ENCODE data around the gene ATRIP.

The ATRIP gene

DNA sequence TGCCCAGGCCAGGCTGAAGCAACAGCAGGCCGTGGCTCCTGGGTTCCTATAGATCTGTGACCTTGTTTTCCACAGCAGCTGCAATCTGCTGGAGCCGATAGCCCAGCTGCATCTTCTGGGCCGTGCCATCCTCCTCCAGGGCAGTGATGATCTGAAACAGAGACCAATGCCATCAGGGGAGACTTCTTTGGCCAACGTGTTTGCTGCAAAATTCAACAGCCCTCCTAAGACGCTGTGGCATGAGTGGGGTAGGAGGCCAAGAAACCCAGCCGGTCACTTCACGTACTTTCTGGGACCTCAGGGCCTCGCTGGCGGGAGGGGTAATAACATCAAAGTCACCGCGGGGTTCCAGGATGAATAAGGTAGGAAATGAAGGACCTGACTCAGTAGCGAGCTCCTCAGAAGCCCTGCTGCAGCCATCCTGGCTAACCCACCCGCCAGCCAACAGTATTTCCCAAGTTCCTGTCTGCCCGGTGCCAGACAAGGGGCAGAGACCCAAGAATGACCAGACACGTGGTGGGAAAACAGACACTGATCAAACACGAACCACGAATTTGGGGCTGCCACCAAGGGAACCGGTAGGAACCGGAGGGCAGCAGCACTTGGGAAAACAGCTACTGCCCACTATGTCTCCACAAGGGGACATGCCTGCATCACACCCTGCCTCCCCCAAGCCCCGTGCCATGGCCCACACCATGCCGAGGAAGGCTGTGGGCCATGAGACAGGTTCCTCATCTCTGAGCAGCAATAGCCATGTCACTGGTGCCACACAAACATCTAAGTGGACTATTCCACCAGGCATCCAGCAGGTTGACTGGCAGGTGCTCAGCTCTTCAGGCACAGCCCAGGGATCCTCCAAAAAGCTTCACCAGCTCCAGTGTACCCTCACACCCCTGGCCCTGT is 41.8 kb upstream of the ATRIP start:
- Histone ChIP-seq H3K9ac (ENCODE audit: low read length) (no peak overlapping the region), H3K4me3 (ENCODE audit: low read length) (no peak overlapping the region), H3K27me3 (replicated peaks; ENCODE audit: control insufficient read depth, insufficient read depth, low read length) (no peaks in the 10 kb centered on the region), H3K9me3 (ENCODE audit: control insufficient read depth, low read length) (no peaks in the 10 kb centered on the region), H3K36me3 (ENCODE audit: control insufficient read depth, insufficient read depth, low read length, severe bottlenecking) (peaks cover 37% of the 10 kb centered on the region), H3K4me1 (ENCODE audit: control insufficient read depth, insufficient read depth, low read length) (peaks cover 17% of the 10 kb centered on the region)
- no peak for DNase-seq (ENCODE audit: low read depth)

DNA sequence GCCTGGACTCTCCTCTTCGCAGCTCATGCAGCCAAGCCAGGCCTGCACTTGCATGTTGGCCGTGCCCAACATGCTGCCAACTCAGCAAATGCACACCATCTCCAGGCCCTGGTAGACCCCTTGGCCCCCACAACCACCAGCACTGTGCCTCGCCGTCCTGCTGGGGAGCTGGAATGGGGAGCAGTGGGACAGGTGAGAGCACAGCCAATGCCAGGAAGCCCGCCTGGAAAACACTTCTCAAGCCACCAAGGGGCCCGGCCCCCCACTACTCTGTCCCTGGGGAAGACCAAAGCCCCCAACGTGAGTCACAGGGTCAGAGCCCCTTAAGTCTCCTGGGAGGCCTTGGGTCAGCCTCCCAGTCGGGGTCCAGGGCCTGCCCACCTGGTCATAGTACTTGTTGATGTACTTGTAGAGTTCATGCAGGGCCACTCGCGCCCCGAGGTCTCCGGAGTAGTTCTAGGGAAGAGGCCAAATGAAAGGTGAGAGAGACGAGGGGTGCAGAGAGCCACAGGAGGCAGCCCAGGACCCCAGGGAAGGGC is 41.1 kb upstream of the ATRIP start:
- no peak for DNase-seq (ENCODE audit: low read depth)
- H3K36me3 ChIP-seq (ENCODE audit: control insufficient read depth, insufficient read depth, low read length, severe bottlenecking), result peaks cover 44% of the 10 kb centered on the region
- H3K4me3 ChIP-seq (ENCODE audit: low read length), result no peak overlapping the region
- no peak overlapping the region for H3K9ac ChIP-seq (ENCODE audit: low read length)
- no peaks in the 10 kb centered on the region for H3K27me3 ChIP-seq (replicated peaks; ENCODE audit: control insufficient read depth, insufficient read depth, low read length)
- H3K9me3 ChIP-seq (ENCODE audit: control insufficient read depth, low read length), result no peaks in the 10 kb centered on the region
- H3K4me1 ChIP-seq (ENCODE audit: control insufficient read depth, insufficient read depth, low read length), result peaks cover 17% of the 10 kb centered on the region

DNA sequence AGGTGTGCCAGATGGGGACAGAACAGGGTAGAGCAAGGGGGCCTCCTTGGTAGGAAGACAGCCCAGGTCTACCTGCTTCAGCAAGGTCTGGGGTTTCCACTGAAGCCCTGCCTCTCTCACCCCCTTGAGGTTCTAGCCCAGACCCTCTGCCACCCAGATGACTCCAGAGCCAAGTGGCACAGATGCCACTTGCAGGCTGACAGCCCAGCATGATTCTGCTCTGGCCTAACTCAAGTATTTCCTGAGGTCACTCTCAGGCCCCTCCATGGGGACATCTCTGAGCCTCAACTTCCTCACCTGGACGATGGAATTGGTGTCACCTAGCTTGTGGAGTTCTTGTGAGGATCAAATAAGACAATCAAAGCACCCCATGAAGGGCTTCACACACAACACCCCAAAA is 40.6 kb upstream of the ATRIP start:
- DNase-seq (ENCODE audit: low read depth), result no peak
- Histone ChIP-seq H3K9me3 (ENCODE audit: control insufficient read depth, low read length) (no peaks in the 10 kb centered on the region), H3K27me3 (replicated peaks; ENCODE audit: control insufficient read depth, insufficient read depth, low read length) (no peaks in the 10 kb centered on the region), H3K36me3 (ENCODE audit: control insufficient read depth, insufficient read depth, low read length, severe bottlenecking) (peaks cover 49% of the 10 kb centered on the region), H3K4me3 (ENCODE audit: low read length) (no peak overlapping the region), H3K9ac (ENCODE audit: low read length) (no peak overlapping the region), H3K4me1 (ENCODE audit: control insufficient read depth, insufficient read depth, low read length) (peaks cover 17% of the 10 kb centered on the region)

DNA sequence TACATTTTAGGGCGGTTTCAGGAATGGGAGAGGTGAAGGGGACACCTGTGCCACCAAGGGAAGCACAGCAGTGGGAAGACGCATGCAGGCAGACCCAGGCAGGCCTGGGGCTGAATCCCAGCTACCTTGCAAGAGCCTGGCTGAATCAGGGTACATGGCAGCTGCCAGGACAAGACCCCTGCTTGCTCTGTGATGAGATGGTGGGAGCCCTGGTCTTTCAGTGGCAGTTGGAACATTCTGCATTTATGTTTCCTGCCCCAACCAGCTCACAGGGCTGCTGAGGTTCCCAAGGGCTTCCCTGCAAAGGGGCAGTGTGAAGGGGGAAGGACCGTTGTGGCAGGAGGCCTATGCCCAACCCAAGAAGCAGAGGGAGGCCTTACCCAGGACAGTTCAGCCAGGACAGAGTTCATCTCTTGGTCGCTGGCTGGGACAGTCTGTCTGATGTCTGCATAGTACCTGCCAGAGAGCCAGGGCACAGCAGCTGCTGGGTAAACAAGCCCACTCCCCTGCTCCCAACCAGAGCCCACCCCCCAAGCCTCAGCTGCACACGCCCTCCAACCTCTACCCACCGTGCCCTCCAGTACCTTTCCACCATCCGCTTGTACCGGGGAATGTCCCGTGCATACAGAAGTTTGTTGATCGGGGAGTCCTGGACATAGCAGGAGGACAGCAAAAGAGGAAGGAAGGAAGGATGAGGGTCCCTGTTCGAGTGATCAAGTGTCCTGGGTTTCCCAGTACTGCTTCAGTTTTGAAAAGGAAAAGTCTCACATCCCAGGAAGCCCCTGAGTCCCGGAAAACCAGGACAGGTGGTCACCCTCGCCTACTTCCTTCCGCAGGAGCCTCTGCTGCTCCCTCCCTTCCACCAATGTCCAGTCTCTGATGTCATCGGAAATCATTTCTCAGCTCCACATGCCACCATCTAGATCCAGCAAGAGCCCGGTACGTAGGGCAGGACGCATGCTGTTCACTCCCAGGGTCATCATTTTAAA is 39.8 kb upstream of the ATRIP start:
- Histone ChIP-seq H3K4me3 (ENCODE audit: low read length) (no peak overlapping the region), H3K4me1 (ENCODE audit: control insufficient read depth, insufficient read depth, low read length) (peaks cover 13% of the 10 kb centered on the region), H3K27me3 (replicated peaks; ENCODE audit: control insufficient read depth, insufficient read depth, low read length) (no peaks in the 10 kb centered on the region), H3K36me3 (ENCODE audit: control insufficient read depth, insufficient read depth, low read length, severe bottlenecking) (peaks cover 57% of the 10 kb centered on the region), H3K9me3 (ENCODE audit: control insufficient read depth, low read length) (no peaks in the 10 kb centered on the region), H3K9ac (ENCODE audit: low read length) (no peak overlapping the region)
- no peak for DNase-seq (ENCODE audit: low read depth)

DNA sequence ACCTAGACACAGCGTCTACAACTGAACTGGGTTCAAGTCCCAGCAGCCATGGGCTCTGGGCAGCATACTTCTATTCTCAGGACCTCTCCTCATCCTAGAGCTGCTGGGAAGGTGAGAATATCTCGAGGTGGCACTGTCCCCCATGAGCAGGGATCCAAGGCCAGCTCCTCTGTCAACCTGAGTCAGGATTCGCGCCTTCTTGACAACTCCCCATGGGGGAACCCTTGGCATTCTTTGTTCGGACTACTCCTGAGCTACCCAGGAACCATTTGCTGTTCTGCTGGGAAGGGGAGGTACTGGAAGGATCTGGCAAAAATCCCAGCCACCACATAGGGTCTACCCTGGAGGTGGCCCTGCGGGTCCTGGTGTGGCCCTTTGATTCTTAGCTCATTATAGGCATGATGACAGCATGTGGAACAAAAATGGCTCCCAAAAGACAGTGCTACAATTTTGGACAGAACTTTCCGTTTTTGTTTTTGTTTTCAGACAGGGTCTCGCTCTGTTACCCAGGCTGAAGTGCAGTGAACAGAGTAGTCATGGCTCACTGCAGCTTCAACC is 38.9 kb upstream of the ATRIP start:
- Histone ChIP-seq H3K27me3 (replicated peaks; ENCODE audit: control insufficient read depth, insufficient read depth, low read length) (no peaks in the 10 kb centered on the region), H3K4me1 (ENCODE audit: control insufficient read depth, insufficient read depth, low read length) (peaks cover 4% of the 10 kb centered on the region), H3K9me3 (ENCODE audit: control insufficient read depth, low read length) (no peaks in the 10 kb centered on the region), H3K9ac (ENCODE audit: low read length) (no peak overlapping the region), H3K36me3 (ENCODE audit: control insufficient read depth, insufficient read depth, low read length, severe bottlenecking) (peaks cover 66% of the 10 kb centered on the region), H3K4me3 (ENCODE audit: low read length) (no peak overlapping the region)
- DNase-seq (ENCODE audit: low read depth), result no peak

DNA sequence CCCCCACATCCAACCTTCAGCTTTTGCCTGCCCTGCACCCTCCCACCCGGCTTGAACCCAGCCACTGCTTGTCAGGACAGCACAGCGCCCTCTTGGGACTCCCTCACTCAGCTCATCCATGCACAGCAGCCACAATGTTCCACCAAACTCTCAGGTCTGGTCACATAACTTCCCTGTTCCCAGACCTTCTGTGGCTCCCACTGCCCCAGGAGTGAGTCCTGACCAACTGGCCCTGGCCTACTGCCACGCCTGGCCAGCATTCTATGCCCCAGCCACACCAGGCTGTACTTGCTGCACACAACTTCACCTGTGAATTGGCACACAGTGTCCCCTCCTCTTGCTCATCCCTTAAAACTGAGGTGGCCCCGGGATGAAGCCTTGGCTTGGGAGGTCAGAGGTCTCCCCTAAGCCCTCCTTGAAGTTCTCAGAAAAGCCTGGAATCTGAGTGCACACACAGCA is 37.7 kb upstream of the ATRIP start:
- Histone ChIP-seq H3K4me1 (ENCODE audit: control insufficient read depth, insufficient read depth, low read length) (no peaks in the 10 kb centered on the region), H3K9ac (ENCODE audit: low read length) (no peak overlapping the region), H3K4me3 (ENCODE audit: low read length) (no peak overlapping the region), H3K27me3 (replicated peaks; ENCODE audit: control insufficient read depth, insufficient read depth, low read length) (no peaks in the 10 kb centered on the region), H3K9me3 (ENCODE audit: control insufficient read depth, low read length) (no peaks in the 10 kb centered on the region), H3K36me3 (ENCODE audit: control insufficient read depth, insufficient read depth, low read length, severe bottlenecking) (peaks cover 76% of the 10 kb centered on the region)
- no peak for DNase-seq (ENCODE audit: low read depth)

DNA sequence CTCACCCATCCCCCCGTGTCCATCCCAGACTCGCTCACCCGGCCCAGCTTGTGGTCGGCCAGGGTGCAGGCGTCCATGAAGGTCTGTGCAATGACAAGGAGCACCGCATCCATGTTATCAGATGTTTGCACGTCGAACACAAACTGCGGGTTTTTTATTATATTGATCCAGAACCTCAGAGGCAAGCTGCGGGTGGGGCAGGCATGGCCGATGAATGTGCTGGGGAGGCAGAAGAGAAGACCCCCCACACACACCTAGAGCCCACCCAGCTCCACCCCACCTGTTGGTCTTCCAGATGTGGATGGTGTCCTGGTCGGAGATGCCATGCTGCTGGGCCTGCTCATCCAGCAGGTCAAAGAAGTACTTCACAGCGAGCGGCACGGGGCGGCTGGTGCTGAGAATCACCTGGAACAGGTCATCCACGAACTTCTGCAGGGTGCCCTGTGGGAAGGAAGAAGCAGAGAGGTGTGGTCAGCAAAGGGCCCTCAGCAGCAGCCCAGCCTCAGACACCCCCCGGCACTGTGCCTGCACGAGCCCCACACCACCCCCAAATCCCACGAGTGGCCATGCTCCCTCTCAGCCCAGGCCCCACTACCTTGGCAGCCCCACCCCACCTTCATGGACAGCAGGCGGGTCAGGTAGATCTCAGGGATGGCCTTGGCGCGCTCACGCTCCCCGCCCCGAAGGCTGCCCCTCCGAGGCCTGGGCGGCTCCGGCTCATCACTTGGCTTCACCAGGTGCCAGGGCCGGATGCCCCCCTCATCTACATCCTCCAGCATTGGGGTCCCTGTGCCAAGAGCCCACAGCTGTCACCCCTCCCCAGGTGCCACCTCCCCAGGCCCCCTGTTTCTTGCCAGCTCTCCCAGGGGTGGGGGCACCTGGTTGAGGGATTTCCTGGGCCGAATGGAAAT is 37.0 kb upstream of the ATRIP start:
- H3K4me3 ChIP-seq (ENCODE audit: low read length), result no peak overlapping the region
- H3K4me1 ChIP-seq (ENCODE audit: control insufficient read depth, insufficient read depth, low read length), result no peaks in the 10 kb centered on the region
- no peaks in the 10 kb centered on the region for H3K9me3 ChIP-seq (ENCODE audit: control insufficient read depth, low read length)
- peaks cover 77% of the 10 kb centered on the region for H3K36me3 ChIP-seq (ENCODE audit: control insufficient read depth, insufficient read depth, low read length, severe bottlenecking)
- no peak for DNase-seq (ENCODE audit: low read depth)
- no peak overlapping the region for H3K9ac ChIP-seq (ENCODE audit: low read length)
- no peaks in the 10 kb centered on the region for H3K27me3 ChIP-seq (replicated peaks; ENCODE audit: control insufficient read depth, insufficient read depth, low read length)

DNA sequence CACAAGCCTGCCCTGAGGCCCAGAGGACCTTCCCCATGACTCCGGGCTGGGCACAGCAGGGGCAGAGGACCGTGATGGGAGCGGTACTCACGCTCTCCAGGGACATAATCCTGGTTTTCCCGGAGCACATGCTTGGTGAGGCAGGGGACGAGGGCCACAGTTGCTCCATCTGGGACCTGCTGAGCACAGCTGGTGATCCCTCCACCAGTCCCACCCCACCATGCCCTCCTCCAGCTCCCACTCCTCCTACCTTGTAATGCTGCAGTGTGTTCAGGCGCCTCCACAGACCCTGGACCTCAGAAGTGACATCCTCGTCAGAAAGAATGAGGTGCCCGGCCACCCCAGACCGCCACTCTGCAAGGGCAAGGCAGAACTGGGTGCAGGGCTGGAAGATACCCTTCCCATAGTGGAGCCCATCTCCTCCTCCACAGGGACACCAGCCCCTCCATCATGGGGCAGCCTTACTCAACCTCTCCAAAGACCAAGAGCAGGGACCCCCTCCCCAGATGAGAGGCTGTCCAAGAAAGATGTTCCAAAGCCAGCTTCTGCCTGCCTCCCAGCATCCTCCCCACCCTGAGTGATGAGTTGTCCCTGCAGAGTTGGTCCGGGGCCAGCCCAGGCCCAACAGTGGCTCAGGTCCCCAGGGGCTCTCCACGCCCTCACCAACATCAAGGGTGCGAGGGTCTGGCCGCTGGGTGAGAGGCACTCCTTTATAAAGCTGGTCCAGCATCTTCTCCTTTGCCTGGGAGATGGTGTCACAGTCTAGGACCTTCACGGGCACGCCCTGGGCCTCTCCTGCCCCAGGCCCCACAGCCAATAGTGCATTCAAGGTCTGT is 36.1 kb upstream of the ATRIP start:
- H3K36me3 ChIP-seq (ENCODE audit: control insufficient read depth, insufficient read depth, low read length, severe bottlenecking), result peaks cover 85% of the 10 kb centered on the region
- no peak overlapping the region for H3K9ac ChIP-seq (ENCODE audit: low read length)
- DNase-seq (ENCODE audit: low read depth), result no peak
- H3K4me1 ChIP-seq (ENCODE audit: control insufficient read depth, insufficient read depth, low read length), result no peaks in the 10 kb centered on the region
- H3K4me3 ChIP-seq (ENCODE audit: low read length), result no peak overlapping the region
- no peaks in the 10 kb centered on the region for H3K27me3 ChIP-seq (replicated peaks; ENCODE audit: control insufficient read depth, insufficient read depth, low read length)
- no peaks in the 10 kb centered on the region for H3K9me3 ChIP-seq (ENCODE audit: control insufficient read depth, low read length)

DNA sequence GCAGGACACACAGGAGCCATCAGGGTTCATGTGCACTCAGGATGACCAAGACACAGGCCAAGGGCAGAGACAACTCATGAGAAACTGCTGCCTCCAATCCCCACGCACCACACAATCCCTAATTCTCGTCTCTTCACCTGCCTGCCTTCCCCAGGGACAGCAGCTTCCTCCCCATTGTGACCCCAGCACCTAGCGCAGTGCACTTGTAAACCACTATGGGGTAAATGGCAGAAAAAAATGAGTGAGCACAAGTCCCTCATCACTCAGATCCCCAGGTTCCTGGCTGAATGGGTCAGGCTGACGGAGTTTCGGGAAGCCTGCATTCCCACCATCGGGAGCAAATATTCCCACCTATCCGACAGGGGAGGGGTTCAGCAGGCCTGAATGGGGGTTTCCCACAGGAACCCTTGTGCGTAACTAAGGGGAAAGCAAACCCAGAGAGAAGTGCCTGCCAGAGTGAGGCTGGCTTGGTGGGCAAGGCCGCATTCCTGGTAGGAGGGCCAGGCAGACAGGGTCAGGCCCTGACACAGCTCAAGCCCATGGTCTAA is 35.4 kb upstream of the ATRIP start:
- Histone ChIP-seq H3K9ac (ENCODE audit: low read length) (no peak overlapping the region), H3K27me3 (replicated peaks; ENCODE audit: control insufficient read depth, insufficient read depth, low read length) (no peaks in the 10 kb centered on the region), H3K4me3 (ENCODE audit: low read length) (no peak overlapping the region), H3K9me3 (ENCODE audit: control insufficient read depth, low read length) (no peaks in the 10 kb centered on the region), H3K4me1 (ENCODE audit: control insufficient read depth, insufficient read depth, low read length) (no peaks in the 10 kb centered on the region), H3K36me3 (ENCODE audit: control insufficient read depth, insufficient read depth, low read length, severe bottlenecking) (peaks cover 90% of the 10 kb centered on the region)
- no peak for DNase-seq (ENCODE audit: low read depth)

All from adipocyte (in vitro differentiated cells).